HepG2 (cell line): ENCODE data around the gene STX4. TPM values are rescaled to one million over a fixed set of nuclear protein-coding genes. Genes with fewer than 3 reads are reported as not detected.
A peak's percentile ranks its signal among the peaks of the same experiment; 100 is the strongest.

Source experiments
- EED ChIP-seq: sonication (generic); formaldehyde crosslinking; IDR thresholded peaks from 2 replicates; pipeline ENCODE4 v1.5.0; 2020; ENCODE audit warnings: mild to moderate bottlenecking, missing genetic modification reagents
- GABPA ChIP-seq, 2 experiments: IDR thresholded peaks; 2 replicates each; pipeline ENCODE4 v1.6.1; 2011 to 2016; ENCODE audit warnings: low read depth in 2 of 2, low read length in 1 of 2, missing biosample characterization in 1 of 2, missing genetic modification characterization in 1 of 2
- HCFC1 ChIP-seq: fragments of 150-350 bp; IDR thresholded peaks from 2 replicates; pipeline ENCODE4 v1.6.1; 2014; ENCODE audit warnings: low read depth, low read length
- HMGA1 ChIP-seq: sonication (generic); formaldehyde crosslinking; conservative IDR thresholded peaks from 2 replicates; pipeline ENCODE4 v1.4.0; 2020; ENCODE audit warnings: missing genetic modification reagents
- KDM4B ChIP-seq: sonication (generic); formaldehyde crosslinking; IDR thresholded peaks from 2 replicates; pipeline ENCODE4 v1.4.0; 2020; ENCODE audit warnings: missing genetic modification reagents
- MAFK ChIP-seq, 2 experiments: IDR thresholded peaks in 1 of 2; conservative IDR thresholded peaks in 1 of 2; 2 replicates each; pipeline ENCODE4 v1.6.1; 2011; ENCODE audit warnings: improper control_type of control experiment in 2 of 2, low read length in 2 of 2
- MTF1 ChIP-seq: sonication (generic); formaldehyde crosslinking; IDR thresholded peaks from 2 replicates; pipeline ENCODE4 v1.5.0; 2020; ENCODE audit warnings: missing genetic modification reagents
- NRL ChIP-seq: sonication (generic); formaldehyde crosslinking; IDR thresholded peaks from 2 replicates; pipeline ENCODE4 v1.5.0; 2020; ENCODE audit warnings: missing genetic modification reagents, mild to moderate bottlenecking, moderate library complexity, borderline replicate concordance
- RBAK ChIP-seq: sonication (generic); formaldehyde crosslinking; IDR thresholded peaks from 2 replicates; pipeline ENCODE4 v1.5.1; 2020; ENCODE audit warnings: mild to moderate bottlenecking, missing genetic modification reagents
- SIN3B ChIP-seq: fragments of 150-350 bp; IDR thresholded peaks from 2 replicates; pipeline ENCODE4 v1.6.1; 2014; ENCODE audit warnings: low read length
- SMAD1 ChIP-seq: sonication (generic); formaldehyde crosslinking; IDR thresholded peaks from 2 replicates; pipeline ENCODE4 v1.4.0; 2020; ENCODE audit warnings: missing genetic modification reagents, low read depth, mild to moderate bottlenecking, borderline replicate concordance
- YEATS4 ChIP-seq: sonication (generic); formaldehyde crosslinking; IDR thresholded peaks from 2 replicates; pipeline ENCODE4 v1.4.0; 2020; ENCODE audit warnings: missing genetic modification reagents, borderline replicate concordance
- ZFP37 ChIP-seq: sonication (generic); formaldehyde crosslinking; IDR thresholded peaks from 2 replicates; pipeline ENCODE4 v1.4.0; 2020; ENCODE audit warnings: missing genetic modification reagents, borderline replicate concordance
- ZMAT3 ChIP-seq: sonication (generic); formaldehyde crosslinking; conservative IDR thresholded peaks from 2 replicates; pipeline ENCODE4 v1.7.0; 2021; ENCODE audit warnings: missing genetic modification reagents
- ZNF296 ChIP-seq: sonication (generic); formaldehyde crosslinking; conservative IDR thresholded peaks from 2 replicates; pipeline ENCODE4 v1.5.0; 2020; ENCODE audit warnings: mild to moderate bottlenecking, missing genetic modification reagents
- ZNF318 ChIP-seq: sonication (generic); formaldehyde crosslinking; IDR thresholded peaks from 2 replicates; pipeline ENCODE4 v1.4.0; 2020; ENCODE audit warnings: mild to moderate bottlenecking, missing genetic modification reagents
- ZNF34 ChIP-seq: sonication (generic); formaldehyde crosslinking; IDR thresholded peaks from 2 replicates; pipeline ENCODE4 v1.4.0; 2020; ENCODE audit warnings: mild to moderate bottlenecking, missing genetic modification reagents, borderline replicate concordance
- ZNF432 ChIP-seq: sonication (generic); formaldehyde crosslinking; IDR thresholded peaks from 2 replicates; pipeline ENCODE4 v1.5.0; 2020; ENCODE audit warnings: missing genetic modification reagents, mild to moderate bottlenecking, borderline replicate concordance
- ZNF496 ChIP-seq: sonication (generic); formaldehyde crosslinking; IDR thresholded peaks from 2 replicates; pipeline ENCODE4 v1.8.1; 2023; ENCODE audit warnings: mild to moderate bottlenecking, moderate library complexity, missing genetic modification reagents; ENCODE audit not compliant: insufficient replicate concordance
- ZNF616 ChIP-seq: sonication (generic); formaldehyde crosslinking; IDR thresholded peaks from 2 replicates; pipeline ENCODE4 v1.5.0; 2020; ENCODE audit warnings: low read depth, mild to moderate bottlenecking, missing genetic modification reagents
- ZNF709 ChIP-seq: sonication (generic); formaldehyde crosslinking; IDR thresholded peaks from 2 replicates; pipeline ENCODE4 v1.5.0; 2020; ENCODE audit warnings: mild to moderate bottlenecking, missing genetic modification reagents
- ZNF747 ChIP-seq: sonication (generic); formaldehyde crosslinking; IDR thresholded peaks from 2 replicates; pipeline ENCODE4 v1.8.1; 2023; ENCODE audit warnings: missing genetic modification reagents, mild to moderate bottlenecking, borderline replicate concordance
- ZSCAN12 ChIP-seq: sonication (generic); formaldehyde crosslinking; IDR thresholded peaks from 2 replicates; pipeline ENCODE4 v1.9.0; 2021; ENCODE audit warnings: mild to moderate bottlenecking, missing genetic modification reagents
- polyA plus RNA-seq, 8 experiments: library from polyadenylated mRNA; depleted of rRNA in 3 of 8; stranded (reverse) in 7 of 8; unstranded in 1 of 8; fragments of >200 nt; fragmentation: Illumina TruSeq in 4 of 8; extraction: Trizol in 4 of 8; gene quantifications; 2 replicates each; pipeline versions ENCODE4 v1.2.1 to v1.2.3, GENCODE V29; 2011 to 2016; ENCODE audit warnings: low read depth in 4 of 8, missing spikeins in 1 of 8, mixed read lengths in 1 of 8; ENCODE audit not compliant: insufficient read depth in 1 of 8
- total RNA-seq, 5 experiments: library from RNA; depleted of rRNA; stranded (reverse); fragments of >200 nt; fragmentation: Illumina TruSeq; extraction: Trizol; gene quantifications; 2 replicates each; pipeline ENCODE4 v1.2.3, GENCODE V29; 2016; ENCODE audit warnings: low read depth in 1 of 5

STX4 gene
- total and polyA plus RNA-seq, 2 of the 13 experiments (the other 11 are each of a cell fraction or from before 2014, with no cell fraction given): 29.2 to 34.6 TPM

GRCh38 chr16:30996324-30996984, 36.9 kb upstream of the STX4 start (continued):
- no peak for TF ChIP-seq ZNF34
- TF ChIP-seq ZNF318 (CRISPR knock-in tag): no peak; the same call in 1 of the 2 replicates
- no peak for TF ChIP-seq GABPA (IDR thresholded peaks at IDR 0.05; ENCODE audit: low read depth, low read length)
- TF ChIP-seq GABPA (CRISPR knock-in tag; IDR thresholded peaks at IDR 0.05; ENCODE audit: low read depth): peak; percentile 49
- TF ChIP-seq KDM4B (CRISPR knock-in tag): 0 out of 2 replicates have a peak, but pooled peaks have one; percentile 45
- no peak for TF ChIP-seq RBAK (CRISPR knock-in tag)
- TF ChIP-seq SIN3B: no peak
- no peak for TF ChIP-seq ZSCAN12 (CRISPR knock-in tag)
- no peak; the same call in 1 of the 2 replicates for TF ChIP-seq SMAD1
- TF ChIP-seq HMGA1 (CRISPR knock-in tag): no peak
- no peak for TF ChIP-seq ZFP37
- no peak for TF ChIP-seq MTF1 (CRISPR knock-in tag)
- TF ChIP-seq MAFK (conservative IDR thresholded peaks at IDR 0.05 in 1 of 2, IDR thresholded peaks at IDR 0.05 in 1 of 2; ENCODE audit: low read length in 2 of 2): no peak
- no peak for TF ChIP-seq NRL (CRISPR knock-in tag)
- no peak for TF ChIP-seq ZNF496
- no peak; the same call in 1 of the 2 replicates for TF ChIP-seq YEATS4 (CRISPR knock-in tag)
- TF ChIP-seq EED (CRISPR knock-in tag): no peak
- TF ChIP-seq HCFC1: no peak
- no peak for TF ChIP-seq ZNF432 (CRISPR knock-in tag)
- no peak for TF ChIP-seq ZNF616 (CRISPR knock-in tag)
- no peak for TF ChIP-seq ZNF296 (CRISPR knock-in tag)
- TF ChIP-seq ZMAT3 (CRISPR knock-in tag): no peak
- peak; percentile 26; the same call in 1 of the 2 replicates for TF ChIP-seq ZNF747
- TF ChIP-seq ZNF709: no peak
